Ovary (tissue), 3 donors: Measurements from ENCODE around the gene TACC2.

ENCODE experiments used
- CTCF ChIP-seq, 3 donors: fragments of 450-650 bp in 2 of 3; fragments of 200-600 bp in 1 of 3; IDR thresholded peaks; one replicate each; pipeline versions ENCODE4 v1.5.1 to v1.8.0; 2016 to 2022; ENCODE audit warnings: antibody characterized with exemption in 3 of 3, mild to moderate bottlenecking in 1 of 3
- POLR2A ChIP-seq: fragments of 450-650 bp; IDR thresholded peaks from one replicate; pipeline ENCODE4 v1.6.1; 2017; ENCODE audit warnings: antibody characterized with exemption, mild to moderate bottlenecking, moderate library complexity
- donor health status: DM: no; HTN: no; CAD: no.

GRCh38 chr10:121978511-121978910, 10.5 kb upstream of the TACC2 start:
- no peak for TF ChIP-seq POLR2A
- TF ChIP-seq CTCF (IDR thresholded peaks at IDR 0.05): no peak
